HG02840 (cell line): ENCODE measurements around the gene KCP.

ENCODE experiments used
- ATAC-seq: cut with Tn5 transposase; IDR thresholded peaks from one replicate; pipeline ENCODE4 v1.9.1; 2021; ENCODE audit warnings: mild to moderate bottlenecking, moderate library complexity, moderate number of reproducible peaks; ENCODE audit not compliant: unreplicated experiment, low FRiP score

KCP gene

GRCh38 chr7:128843938-128844621 is 66.4 kb downstream of the KCP start:
- no peak for ATAC-seq

- ATAC-seq, result no peak
Observed at GRCh38 chr7:128842674-128843641, 67.6 kb downstream of the KCP start.

GRCh38 chr7:128841921-128842673 is 68.4 kb downstream of the KCP start:
- no peak for ATAC-seq

- ATAC-seq, result no peak
Observed at GRCh38 chr7:128841171-128841690, 69.3 kb downstream of the KCP start.

- ATAC-seq, result no peak
Observed at GRCh38 chr7:128840326-128841170, 70.0 kb downstream of the KCP start.

GRCh38 chr7:128839751-128840177 is 70.7 kb downstream of the KCP start:
- ATAC-seq, result no peak

GRCh38 chr7:128838981-128839731 is 71.4 kb downstream of the KCP start:
- no peak for ATAC-seq

- no peak for ATAC-seq
Observed at GRCh38 chr7:128838109-128838779, 72.3 kb downstream of the KCP start.

- ATAC-seq, result no peak
Observed at GRCh38 chr7:128837521-128837921, 73.0 kb downstream of the KCP start.

GRCh38 chr7:128836729-128837348 is 73.7 kb downstream of the KCP start:
- no peak for ATAC-seq

GRCh38 chr7:128835790-128836641 is 74.5 kb downstream of the KCP start:
- ATAC-seq, result no peak

GRCh38 chr7:128835231-128835751 is 75.2 kb downstream of the KCP start:
- ATAC-seq, result no peak

GRCh38 chr7:128833946-128834325 is 76.6 kb downstream of the KCP start:
- ATAC-seq, result no peak

- no peak for ATAC-seq
Observed at GRCh38 chr7:128833148-128833945, 77.2 kb downstream of the KCP start.

- no peak for ATAC-seq
Observed at GRCh38 chr7:128832880-128833147, 77.7 kb downstream of the KCP start.
